GM08714 (cell line): ENCODE measurements around the gene TAS2R7.
"Not testable (repeated sequence)": the region's sequence is repeated elsewhere in the genome, so short reads cannot be mapped to it uniquely, and the experiment has no call there.

Source experiments
- H3K4me3 ChIP-seq: fragments of 200-500 bp; sonication (Bioruptor generic); 2 replicates; pipeline ENCODE4 v1.5.1; 2014; ENCODE audit warnings: mild to moderate bottlenecking, low read length, inconsistent platforms
- ZNF274 ChIP-seq: IDR thresholded peaks from 2 replicates; pipeline ENCODE4 v1.6.1; 2012; ENCODE audit warnings: mild to moderate bottlenecking, low read depth, low read length

Gene TAS2R7

GRCh38 chr12:10802587-10802986 lies at the start of gene TAS2R7:
Gene TAS2R7, minus strand, starts transcription at chr12:10802627. Its CDS starts 57 bp downstream, at chr12:10802570.
- H3K4me3 ChIP-seq, result no peak within 1 kb of the TSS
- TF ChIP-seq ZNF274, result no peak

GRCh38 chr12:10851243-10851858 lies 48.9 kb upstream of the TAS2R7 start:
- no peak for TF ChIP-seq ZNF274
- H3K4me3 ChIP-seq, result no peak overlapping the region

DNA sequence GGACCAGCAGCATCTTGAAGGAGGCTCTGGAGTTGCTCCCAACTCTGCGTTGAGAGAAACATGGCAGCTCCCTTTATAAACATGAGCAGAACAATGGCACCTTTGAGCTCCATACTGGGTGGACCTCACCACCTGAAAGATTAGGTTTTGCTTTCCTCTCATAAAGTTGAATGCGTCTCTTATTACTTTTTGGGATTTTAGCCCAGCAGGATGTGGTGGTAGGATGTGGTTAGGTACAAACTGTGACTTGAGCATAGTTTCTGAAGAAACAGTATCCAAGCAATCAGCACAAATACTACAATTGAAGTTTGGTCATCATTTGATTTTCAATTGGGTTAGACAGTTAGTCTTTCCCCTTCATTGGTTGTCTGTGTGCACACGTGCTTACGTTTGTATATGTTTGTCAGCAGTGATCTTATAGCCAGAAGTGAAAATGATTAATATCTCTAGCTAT lies 47.0 kb upstream of the TAS2R7 start, which contains the start of gene PRR4:
Gene PRR4 (minus strand): TSS at position 51 of the 454 bp plus-strand sequence. CDS start 38 bp downstream, at position 13.
- H3K4me3 ChIP-seq, result no peak within 1 kb of the TSS
- TF ChIP-seq ZNF274, result no peak

GRCh38 chr12:10847744-10848143 lies 45.3 kb upstream of the TAS2R7 start:
- H3K4me3 ChIP-seq, result no peak overlapping the region
- no peak for TF ChIP-seq ZNF274

DNA sequence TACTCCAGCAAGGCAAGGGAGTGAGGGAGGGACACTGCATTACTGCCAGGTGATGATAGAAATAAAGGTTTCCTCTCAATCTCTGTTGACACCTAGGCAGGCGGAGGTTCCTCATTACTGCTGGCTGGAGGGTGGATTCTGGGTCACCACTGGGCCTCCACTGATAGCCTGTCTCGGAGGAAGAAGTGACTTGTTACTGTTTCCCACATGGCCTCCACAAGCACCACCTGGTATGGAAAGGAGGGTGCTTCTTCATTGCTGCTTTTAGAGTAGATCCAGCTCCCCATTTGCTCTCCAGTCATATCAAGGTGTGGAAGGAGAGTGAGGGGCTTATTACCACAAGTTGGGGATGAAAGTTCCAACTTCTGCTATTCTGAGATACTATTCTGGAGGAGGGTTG lies 40.4 kb upstream of the TAS2R7 start:
- no peak overlapping the region for H3K4me3 ChIP-seq
- no peak for TF ChIP-seq ZNF274

GRCh38 chr12:10838461-10838860 lies 36.0 kb upstream of the TAS2R7 start:
- TF ChIP-seq ZNF274, result no peak
- H3K4me3 ChIP-seq, result no peak overlapping the region

DNA sequence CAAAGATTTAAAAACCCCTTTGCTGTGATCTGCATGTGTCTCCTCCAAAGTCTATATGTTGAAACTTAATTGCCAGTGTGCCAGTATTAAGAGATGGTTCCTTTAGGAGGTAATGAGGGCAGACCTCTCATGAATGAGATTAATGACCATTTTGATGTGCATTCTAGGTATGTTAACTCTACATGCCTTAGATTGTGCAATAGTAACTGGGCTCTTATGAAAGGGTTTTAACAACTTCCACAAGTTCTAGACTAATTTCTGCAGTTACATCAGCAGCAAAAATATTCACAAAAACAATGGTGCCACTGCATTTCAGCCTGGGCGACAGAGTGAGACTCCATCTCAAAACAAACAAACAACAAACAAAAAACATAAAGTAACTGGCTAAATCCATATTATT lies 27.6 kb upstream of the TAS2R7 start:
- H3K4me3 ChIP-seq, result no peak overlapping the region
- no peak for TF ChIP-seq ZNF274

GRCh38 chr12:10826258-10826657 lies 23.8 kb upstream of the TAS2R7 start, which contains the start of gene TAS2R10:
Gene TAS2R10, minus strand, starts transcription at chr12:10826358. Its CDS starts 89 bp downstream, at chr12:10826269.
- TF ChIP-seq ZNF274, result no peak
- no peak within 1 kb of the TSS for H3K4me3 ChIP-seq

DNA sequence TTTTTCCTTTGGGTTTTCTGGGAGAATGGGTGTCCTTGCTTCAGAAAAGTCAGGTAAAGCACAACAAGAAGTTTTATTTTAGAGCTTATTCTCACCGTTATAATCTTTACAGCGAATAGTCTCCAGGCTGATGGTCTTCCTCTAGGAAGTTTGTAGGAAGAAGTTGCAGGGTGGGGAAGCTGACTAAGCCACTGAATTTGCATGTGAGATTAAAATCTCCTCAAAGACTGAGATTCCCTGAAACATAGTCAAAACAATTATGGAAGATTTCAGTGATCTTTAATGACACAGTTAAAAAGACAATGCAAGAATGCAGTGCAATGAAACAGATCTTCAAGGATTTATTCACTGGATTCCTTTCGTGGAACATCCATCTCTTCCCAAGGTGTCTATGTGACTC lies 22.5 kb upstream of the TAS2R7 start:
- no peak overlapping the region for H3K4me3 ChIP-seq
- no peak for TF ChIP-seq ZNF274

DNA sequence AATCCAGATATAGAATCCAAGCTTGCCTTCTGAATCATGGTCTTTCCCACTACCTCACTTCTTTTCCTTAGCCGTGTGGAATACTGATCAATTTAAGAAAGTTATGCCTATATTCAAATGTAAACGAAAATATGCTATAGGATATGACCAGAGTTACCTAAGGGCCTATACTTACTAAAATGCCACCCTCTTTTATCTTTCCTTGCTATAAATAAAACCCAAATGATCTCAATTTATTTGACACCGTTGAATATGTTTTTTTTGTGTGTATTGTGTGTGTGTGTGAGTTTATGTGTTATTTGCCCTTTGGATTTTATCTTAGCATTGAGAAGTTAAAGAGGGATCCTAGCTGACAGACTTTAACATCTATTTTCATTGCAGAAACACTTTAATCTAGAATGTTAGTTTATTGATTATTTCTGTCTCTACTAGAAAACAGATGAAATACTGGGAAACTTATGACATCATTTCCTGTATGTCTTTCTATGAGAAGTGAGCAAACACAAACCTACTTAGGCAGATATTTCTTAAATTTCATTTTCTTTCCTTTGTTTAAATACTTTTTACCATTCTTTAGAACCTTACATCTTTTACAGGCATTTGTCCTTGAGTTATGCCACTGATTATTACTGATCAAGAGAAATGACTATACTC lies 9.6 kb upstream of the TAS2R7 start:
- no peak overlapping the region for H3K4me3 ChIP-seq
- no peak for TF ChIP-seq ZNF274

- no peak within 1 kb of the TSS for H3K4me3 ChIP-seq
- no peak for TF ChIP-seq ZNF274
These were observed 7.6 kb upstream of the TAS2R7 start, which contains the start of gene TAS2R9 for GRCh38 chr12:10810068-10810467. Gene TAS2R9, minus strand, starts transcription at chr12:10810168. Its CDS starts 93 bp downstream, at chr12:10810075.

- TF ChIP-seq ZNF274, result no peak
- H3K4me3 ChIP-seq, result no peak within 1 kb of the TSS
These were observed 4.8 kb upstream of the TAS2R7 start, which contains the start of gene TAS2R8 for GRCh38 chr12:10807186-10807585. Gene TAS2R8, minus strand, starts transcription at chr12:10807286. Its CDS starts 306 bp downstream, at chr12:10806980.

GRCh38 chr12:10801741-10802140 lies 686 bp downstream of the TAS2R7 start:
- H3K4me3 ChIP-seq, result no peak overlapping the region
- TF ChIP-seq ZNF274, result no peak

- H3K4me3 ChIP-seq, result no peak overlapping the region
- TF ChIP-seq ZNF274, result no peak
These were observed 8.2 kb downstream of the TAS2R7 start for GRCh38 chr12:10794222-10794621.

DNA sequence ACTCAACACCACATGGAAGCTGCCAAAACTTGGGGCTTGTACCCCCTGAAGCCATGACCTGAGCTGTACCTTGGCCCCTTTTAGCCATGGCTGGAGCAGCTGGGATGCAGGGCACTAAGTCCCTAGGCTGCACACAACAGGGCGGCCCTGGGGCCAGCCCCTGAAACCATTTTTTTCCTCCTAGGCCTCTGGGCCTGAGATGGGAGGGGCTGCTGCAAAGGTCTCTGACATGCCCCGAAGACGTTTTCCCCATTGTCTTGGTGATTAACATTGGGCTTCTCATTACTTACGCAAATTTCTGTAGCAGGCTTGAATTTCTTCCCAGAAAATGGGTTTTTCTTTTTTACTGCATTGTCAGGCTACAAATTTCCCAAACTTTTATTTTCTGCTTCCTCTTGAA lies 10.7 kb downstream of the TAS2R7 start:
- not testable (repeated sequence) for H3K4me3 ChIP-seq

GRCh38 chr12:10783252-10783651 lies 19.2 kb downstream of the TAS2R7 start:
- TF ChIP-seq ZNF274, result no peak
- no peak overlapping the region for H3K4me3 ChIP-seq
